K562 (cell line): Measurements from ENCODE around the gene DNAAF8. TPM values are rescaled to one million over a fixed set of nuclear protein-coding genes. Genes with fewer than 3 reads are reported as not detected.

ENCODE experiments used
- ATF1 ChIP-seq, 2 experiments: fragments of 450-650 bp in 1 of 2; IDR thresholded peaks; 2 replicates each; pipeline ENCODE4 v1.6.1; 2016; ENCODE audit warnings: missing compliant biosample characterization in 1 of 2, missing genetic modification characterization in 1 of 2
- ATF6 ChIP-seq: sonication (generic); formaldehyde crosslinking; IDR thresholded peaks from 2 replicates; pipeline ENCODE4 v1.4.0; 2020; ENCODE audit warnings: mild to moderate bottlenecking, missing genetic modification reagents
- BDP1 ChIP-seq: IDR thresholded peaks from 3 replicates; pipeline ENCODE4 v1.6.1; 2011; ENCODE audit not compliant: insufficient read length, insufficient read depth
- CEBPG ChIP-seq, 3 experiments: fragments of 200-800 bp in 1 of 3; sonication (Bioruptor generic) in 1 of 3; sonication (generic) in 1 of 3; formaldehyde crosslinking in 1 of 3; IDR thresholded peaks in 2 of 3; conservative IDR thresholded peaks in 1 of 3; 2 replicates each; pipeline versions ENCODE4 v1.6.1 to v1.8.0; 2016 to 2022; ENCODE audit warnings: missing compliant biosample characterization in 2 of 3, missing genetic modification characterization in 2 of 3, mild to moderate bottlenecking in 1 of 3, missing genetic modification reagents in 1 of 3
- CHD7 ChIP-seq: fragments of 200-600 bp; sonication (generic); IDR thresholded peaks from one replicate; pipeline ENCODE4 v1.6.1; 2012; ENCODE audit warnings: mild to moderate bottlenecking, low read depth, low read length, inconsistent platforms
- HNRNPL ChIP-seq: fragments of 200-400 bp; formaldehyde crosslinking; IDR thresholded peaks from 2 replicates; pipeline ENCODE4 v1.6.1; 2017; ENCODE audit warnings: low read depth, mild to moderate bottlenecking, low read length
- NCOA2 ChIP-seq, 2 experiments: fragments of 450-650 bp; IDR thresholded peaks; 2 replicates each; pipeline ENCODE4 v1.6.1; 2018; ENCODE audit warnings: mild to moderate bottlenecking in 2 of 2, moderate library complexity in 1 of 2; ENCODE audit not compliant: partially characterized antibody in 2 of 2
- NFYB ChIP-seq: IDR thresholded peaks from 2 replicates; pipeline ENCODE4 v1.6.1; 2011; ENCODE audit warnings: mild to moderate bottlenecking, moderate library complexity; ENCODE audit not compliant: insufficient read length; ENCODE audit errors: extremely low read depth
- SIN3A ChIP-seq, 2 experiments: fragments of 150-350 bp in 1 of 2; IDR thresholded peaks; 2 replicates each; pipeline ENCODE4 v1.6.1; 2011 to 2016; ENCODE audit warnings: borderline replicate concordance in 2 of 2, low read depth in 2 of 2, low read length in 2 of 2, mild to moderate bottlenecking in 2 of 2, moderate library complexity in 2 of 2; ENCODE audit not compliant: control insufficient read depth in 1 of 2
- ZBTB9 ChIP-seq: fragments of 450-650 bp; formaldehyde crosslinking; IDR thresholded peaks from 2 replicates; pipeline ENCODE4 v1.4.0; 2020; ENCODE audit warnings: mild to moderate bottlenecking, moderate library complexity
- polyA plus RNA-seq, 8 experiments: library from polyadenylated mRNA; depleted of rRNA in 4 of 8; stranded (reverse) in 5 of 8; unstranded in 3 of 8; fragments of >200 nt; fragmentation: Nextera tagmentation in 2 of 8; fragmentation: Illumina TruSeq in 1 of 8; extraction: Ambion mirVana in 2 of 8; extraction: Trizol in 1 of 8; gene quantifications; 2 replicates each; pipeline versions ENCODE4 v1.2.1 to v1.2.3, GENCODE V29; 2011 to 2014; ENCODE audit warnings: inconsistent platforms in 1 of 8, missing spikeins in 1 of 8
- total RNA-seq, 7 experiments: library from RNA; depleted of rRNA in 6 of 7; stranded (reverse); fragments of >200 nt in 6 of 7; fragmentation: Illumina TruSeq in 2 of 7; extraction: Trizol in 2 of 7; gene quantifications; 2 replicates each; pipeline versions ENCODE4 v1.2.1 to v1.2.3, GENCODE V29; 2011 to 2021; ENCODE audit warnings: low replicate concordance in 1 of 7

The DNAAF8 gene
- total and polyA plus RNA-seq, 9 of the 15 experiments (the other 6 are each of a cell fraction or from before 2014, with no cell fraction given) = 0.04 to 0.12 (median 0.10) TPM; not detected in 6

- TF ChIP-seq CHD7 (no peak), ATF1 (CRISPR knock-in tag; IDR thresholded peaks at IDR 0.05) (peak; percentile 32; the same call in 1 of the 2 replicates), ATF1 (tag; IDR thresholded peaks at IDR 0.05) (peak; percentile 86), HNRNPL (peak; percentile 79; the same call in 1 of the 2 replicates), ZBTB9 (peak; percentile 68), ATF6 (CRISPR knock-in tag) (peak; percentile 89; the same call in 1 of the 2 replicates), NFYB (peak; percentile 29), CEBPG (CRISPR knock-in tag; IDR thresholded peaks at IDR 0.05) (no peak), CEBPG (tag; conservative IDR thresholded peaks at IDR 0.05 in 1 of 2, IDR thresholded peaks at IDR 0.05 in 1 of 2) (no peak), NCOA2 (IDR thresholded peaks at IDR 0.05; ENCODE audit: partially characterized antibody in 2 of 2) (no peak), BDP1 (no peak), SIN3A (IDR thresholded peaks at IDR 0.05; ENCODE audit: borderline replicate concordance in 2 of 2, control insufficient read depth in 1 of 2, low read depth in 2 of 2, low read length in 2 of 2) (peak; percentile 54 to 73; a peak in 3 of 4 replicates)
Observed at GRCh38 chr16:4766875-4767628, 32.7 kb downstream of the DNAAF8 start, which contains the start of gene ZNF500 (continued).
